Measurements from ENCODE around the gene SLC38A4. TPM values are rescaled to one million over a fixed set of nuclear protein-coding genes. Genes with fewer than 3 reads are reported as not detected.

SLC38A4 gene
- total and polyA plus RNA-seq, 2 donors from 2014 or later, result 0.66 to 7.4 TPM

DNA sequence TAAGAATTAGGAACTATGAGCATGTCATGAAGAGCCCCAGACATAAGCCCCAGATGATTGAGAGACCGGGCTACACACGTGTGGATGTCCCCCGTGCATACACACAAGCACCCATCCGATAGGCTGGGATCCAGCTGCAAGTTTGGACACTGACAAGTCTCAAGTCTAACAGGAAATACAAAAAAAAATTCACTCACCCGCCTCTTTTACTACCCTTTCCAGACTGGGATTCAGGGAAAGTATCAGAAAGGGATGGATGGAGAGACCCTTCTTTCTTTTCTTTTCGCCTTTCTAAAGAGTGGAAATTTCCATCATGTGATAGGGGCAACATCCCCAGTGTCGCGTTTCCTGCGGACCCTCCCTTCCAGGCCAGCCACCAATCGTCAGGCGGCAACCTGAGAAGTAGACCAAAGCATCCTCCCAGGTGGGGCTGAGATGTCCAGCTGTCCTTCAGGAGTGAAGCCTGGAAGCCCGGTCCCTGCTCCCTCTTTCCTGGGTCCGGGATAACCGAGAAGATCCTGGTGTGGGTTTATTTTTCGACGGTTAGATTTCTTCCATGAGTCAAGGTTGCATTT is 6.4 kb upstream of the SLC38A4 start:
- Histone ChIP-seq H3K36me3 (ENCODE audit: control insufficient read depth in 2 of 3, insufficient read depth in 3 of 3, low read length in 3 of 3) (no peaks in the 10 kb centered on the region), H3K27ac (ENCODE audit: low read depth in 2 of 2, low read length in 2 of 2) (no peak overlapping the region), H3K27me3 (ENCODE audit: control insufficient read depth, insufficient read depth, low read length) (peaks cover 26% of the 10 kb centered on the region), H3K4me3 (ENCODE audit: low read length in 3 of 3) (peak overlapping the region in 1 of 3 donors; percentile 54), H3K9me3 (ENCODE audit: control insufficient read depth in 2 of 3, insufficient read depth in 1 of 3, low read length in 3 of 3) (no peaks in the 10 kb centered on the region), H3K4me1 (ENCODE audit: control insufficient read depth in 2 of 3, insufficient read depth in 2 of 3, low read depth in 1 of 3, low read length in 3 of 3) (peaks cover 0 to 2% (median 0%) of the 10 kb centered on the region in 3 donors), H3K9ac (ENCODE audit: low read length in 3 of 3) (peak overlapping the region in 1 of 3 donors; percentile 9)
- DNase-seq (peak in 4 of 5 donors; percentile 23 to 53 (median 46)), FAIRE-seq (no peak)
- TF ChIP-seq, protein P1, sequence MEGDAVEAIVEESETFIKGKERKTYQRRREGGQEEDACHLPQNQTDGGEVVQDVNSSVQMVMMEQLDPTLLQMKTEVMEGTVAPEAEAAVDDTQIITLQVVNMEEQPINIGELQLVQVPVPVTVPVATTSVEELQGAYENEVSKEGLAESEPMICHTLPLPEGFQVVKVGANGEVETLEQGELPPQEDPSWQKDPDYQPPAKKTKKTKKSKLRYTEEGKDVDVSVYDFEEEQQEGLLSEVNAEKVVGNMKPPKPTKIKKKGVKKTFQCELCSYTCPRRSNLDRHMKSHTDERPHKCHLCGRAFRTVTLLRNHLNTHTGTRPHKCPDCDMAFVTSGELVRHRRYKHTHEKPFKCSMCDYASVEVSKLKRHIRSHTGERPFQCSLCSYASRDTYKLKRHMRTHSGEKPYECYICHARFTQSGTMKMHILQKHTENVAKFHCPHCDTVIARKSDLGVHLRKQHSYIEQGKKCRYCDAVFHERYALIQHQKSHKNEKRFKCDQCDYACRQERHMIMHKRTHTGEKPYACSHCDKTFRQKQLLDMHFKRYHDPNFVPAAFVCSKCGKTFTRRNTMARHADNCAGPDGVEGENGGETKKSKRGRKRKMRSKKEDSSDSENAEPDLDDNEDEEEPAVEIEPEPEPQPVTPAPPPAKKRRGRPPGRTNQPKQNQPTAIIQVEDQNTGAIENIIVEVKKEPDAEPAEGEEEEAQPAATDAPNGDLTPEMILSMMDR (IDR thresholded peaks at IDR 0.05; ENCODE audit: borderline replicate concordance, extremely low read depth, insufficient read depth), result no peak
- intact Hi-C loops (cut with DNase I), result no loop called here

DNA sequence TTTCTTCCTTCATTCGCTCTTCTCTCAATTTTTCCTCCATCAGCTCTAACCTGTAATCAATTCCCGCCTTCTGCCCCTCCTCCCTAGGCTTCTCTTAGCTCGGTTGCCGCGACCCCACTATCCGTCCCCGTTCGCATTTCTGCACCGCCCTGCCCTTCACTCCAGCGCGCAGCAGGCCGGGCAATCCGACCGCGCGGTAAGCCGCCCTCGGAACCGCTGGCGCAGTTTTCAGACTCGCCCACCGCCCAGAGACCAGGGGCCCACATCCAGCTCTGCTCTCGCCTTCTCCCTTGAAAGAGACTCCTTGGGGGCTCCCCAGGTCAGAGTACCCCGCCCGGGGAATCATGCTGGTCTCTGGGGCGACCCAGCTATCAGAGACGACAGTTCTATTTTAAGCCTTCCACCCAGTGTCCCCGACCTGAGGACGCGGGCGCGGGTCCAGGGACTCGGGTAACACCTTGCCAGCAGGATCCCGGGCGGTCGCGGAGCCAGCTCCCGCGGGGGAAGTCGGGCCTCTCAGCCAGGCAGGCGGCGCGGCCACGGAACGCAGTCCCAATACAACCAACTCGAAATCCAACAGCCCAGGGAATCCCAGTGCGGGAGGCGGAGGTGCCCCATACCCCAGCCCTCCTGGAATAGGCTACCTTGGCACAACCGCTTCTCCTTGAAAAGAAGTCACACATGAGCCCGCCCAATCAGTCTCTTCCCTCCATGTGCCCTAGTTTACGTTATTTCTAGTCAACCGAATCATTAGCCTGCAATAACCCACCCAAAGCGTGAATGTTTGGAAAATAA is 5.7 kb upstream of the SLC38A4 start:
- peaks cover 26% of the 10 kb centered on the region for H3K27me3 ChIP-seq (ENCODE audit: control insufficient read depth, insufficient read depth, low read length)
- peaks cover 0 to 2% (median 0%) of the 10 kb centered on the region in 3 donors for H3K4me1 ChIP-seq (ENCODE audit: control insufficient read depth in 2 of 3, insufficient read depth in 2 of 3, low read depth in 1 of 3, low read length in 3 of 3)
- TF ChIP-seq, protein P1 (IDR thresholded peaks at IDR 0.05; ENCODE audit: borderline replicate concordance, extremely low read depth, insufficient read depth), result no peak
- no peak overlapping the region for H3K27ac ChIP-seq (ENCODE audit: low read depth in 2 of 2, low read length in 2 of 2)
- DNase-seq (peak; percentile 44 to 74 (median 49)), FAIRE-seq (no peak)
- H3K9ac ChIP-seq (ENCODE audit: low read length in 3 of 3), result peak overlapping the region in 1 of 3 donors; percentile 9
- H3K9me3 ChIP-seq (ENCODE audit: control insufficient read depth in 2 of 3, insufficient read depth in 1 of 3, low read length in 3 of 3), result no peaks in the 10 kb centered on the region
- peak overlapping the region in 2 of 3 donors; percentile 42 to 54 for H3K4me3 ChIP-seq (ENCODE audit: low read length in 3 of 3)
- no peaks in the 10 kb centered on the region for H3K36me3 ChIP-seq (ENCODE audit: control insufficient read depth in 2 of 3, insufficient read depth in 3 of 3, low read length in 3 of 3)
- intact Hi-C loops (cut with DNase I), result no loop called here

DNA sequence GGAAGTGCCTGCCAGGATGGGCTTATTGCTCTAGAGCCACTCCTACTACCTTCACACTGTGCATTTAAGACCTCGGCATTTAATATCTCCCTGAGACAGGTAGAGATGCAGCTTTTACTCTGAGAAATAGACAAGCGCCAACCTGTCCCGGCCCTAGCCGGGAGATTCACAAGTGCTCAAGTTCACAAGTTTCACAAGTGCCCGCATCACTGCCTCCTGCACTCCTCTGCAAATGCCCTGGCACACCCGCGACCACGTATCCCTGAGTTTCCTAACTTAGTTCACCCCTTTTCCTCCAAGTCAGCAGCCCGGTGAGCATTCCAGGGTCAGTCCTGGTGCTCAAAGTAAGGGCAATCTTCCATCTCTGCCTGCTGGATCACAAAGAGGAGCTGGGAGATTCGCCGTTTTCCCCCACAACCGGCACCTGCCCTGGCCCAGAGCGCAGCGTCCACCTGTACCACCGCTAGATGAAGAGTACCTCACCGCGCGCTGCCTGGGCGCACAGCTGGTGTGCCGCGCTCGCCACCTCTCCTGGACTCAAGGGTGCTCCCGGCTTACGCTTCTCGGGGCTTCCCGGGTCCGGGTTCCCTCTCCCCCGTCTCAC is 5.0 kb upstream of the SLC38A4 start:
- FAIRE-seq (no peak), DNase-seq (peak in 4 of 5 donors; percentile 27 to 42 (median 35))
- Histone ChIP-seq H3K9me3 (ENCODE audit: control insufficient read depth in 2 of 3, insufficient read depth in 1 of 3, low read length in 3 of 3) (no peaks in the 10 kb centered on the region), H3K9ac (ENCODE audit: low read length in 3 of 3) (peak overlapping the region in 1 of 3 donors; percentile 9), H3K27me3 (ENCODE audit: control insufficient read depth, insufficient read depth, low read length) (peaks cover 26% of the 10 kb centered on the region), H3K27ac (ENCODE audit: low read depth in 2 of 2, low read length in 2 of 2) (no peak overlapping the region), H3K36me3 (ENCODE audit: control insufficient read depth in 2 of 3, insufficient read depth in 3 of 3, low read length in 3 of 3) (no peaks in the 10 kb centered on the region), H3K4me1 (ENCODE audit: control insufficient read depth in 2 of 3, insufficient read depth in 2 of 3, low read depth in 1 of 3, low read length in 3 of 3) (peaks cover 0 to 2% (median 0%) of the 10 kb centered on the region in 3 donors), H3K4me3 (ENCODE audit: low read length in 3 of 3) (peak overlapping the region in 2 of 3 donors; percentile 42 to 54)
- TF ChIP-seq, protein P1 (IDR thresholded peaks at IDR 0.05; ENCODE audit: borderline replicate concordance, extremely low read depth, insufficient read depth), result no peak
- intact Hi-C loops (cut with DNase I), result no loop called here

Data from kidney (tissue), 14 donors.